Endothelial cell of umbilical vein (primary cell): ENCODE data around the gene CXADR. TPM values are rescaled to one million over a fixed set of nuclear protein-coding genes. Genes with fewer than 3 reads are reported as not detected.
A peak's percentile ranks its signal among the peaks of the same experiment; 100 is the strongest.

Source experiments
- Bru-seq: library from RNA; stranded (reverse); fragments of 400-500 nt; gene quantifications from one replicate; lab custom pipeline; 2021; lab: Mats Ljungman, UMichigan
- BruChase-seq, 2 experiments: library from RNA; stranded (reverse); fragments of 400-500 nt; gene quantifications; one replicate each; lab custom pipeline; 2021; lab: Mats Ljungman, UMichigan
- BruUV-seq: library from RNA; stranded (reverse); fragments of 400-500 nt; replicated peaks from 2 replicates; lab custom pipeline; 2021; lab: Mats Ljungman, UMichigan
- CTCF ChIA-PET: fragments of 300-600, 350-600 bp; sonication (Branson Sonifier 250); formaldehyde crosslinking; loops from one replicate; lab custom pipeline; 2021; ENCODE audit warnings: antibody characterized with exemption, inconsistent platforms; lab: Charles Lee
- POLR2A ChIA-PET: fragments of 300-600, 350-600 bp; sonication (Branson Sonifier 250); formaldehyde crosslinking; loops from one replicate; lab custom pipeline; 2021; ENCODE audit warnings: antibody characterized with exemption, inconsistent platforms; lab: Charles Lee
- DNase-seq: peaks from one replicate; pipeline ENCODE4 v3.0.0-alpha.2; 2011; ENCODE audit warnings: low read depth, low spot score
- FAIRE-seq: peaks from 2 replicates; lab custom pipeline; 2011; peaks lifted over from hg19 to GRCh38; lab: Jason Lieb, UNC
- H2AFZ ChIP-seq: 2 replicates; pipeline ENCODE4 v1.6.0; 2012; ENCODE audit warnings: low read depth, low read length, control low read depth, inconsistent platforms
- H3K27ac ChIP-seq: 2 replicates; pipeline ENCODE4 v1.5.1; 2011; ENCODE audit warnings: low read depth, mild to moderate bottlenecking, control low read depth, low read length, moderate library complexity; ENCODE audit not compliant: insufficient read depth
- H3K27me3 ChIP-seq, 2 experiments: 2 replicates each; pipeline versions ENCODE4 v1.6.0 to v1.6.1; 2011; ENCODE audit warnings: low read length in 2 of 2, mixed read lengths in 1 of 2; ENCODE audit not compliant: control insufficient read depth in 2 of 2, insufficient read depth in 2 of 2
- H3K36me3 ChIP-seq, 2 experiments: 2 replicates in 1 of 2; 3 replicates in 1 of 2; pipeline ENCODE4 v1.5.1; 2011; ENCODE audit warnings: low read length in 2 of 2, mild to moderate bottlenecking in 1 of 2, moderate library complexity in 1 of 2; ENCODE audit not compliant: control insufficient read depth in 2 of 2, insufficient read depth in 2 of 2; ENCODE audit errors: extremely low read depth in 1 of 2
- H3K4me1 ChIP-seq: 3 replicates; pipeline ENCODE4 v1.5.1; 2011; ENCODE audit warnings: mild to moderate bottlenecking, low read length; ENCODE audit not compliant: control insufficient read depth, insufficient read depth; ENCODE audit errors: extremely low read depth
- H3K4me2 ChIP-seq: 2 replicates; pipeline ENCODE4 v1.6.1; 2011; ENCODE audit warnings: low read length, control low read depth, mixed read lengths; ENCODE audit not compliant: insufficient read depth
- H3K4me3 ChIP-seq, 3 experiments: fragments of 200-600 bp in 1 of 3; sonication (generic), shearing (Covaris generic) in 1 of 3; replicated peaks in 1 of 3; 2 replicates each; pipeline ENCODE4 v1.5.1; 2011 to 2016; ENCODE audit warnings: control low read depth in 3 of 3, low read length in 3 of 3, mild to moderate bottlenecking in 2 of 3, inconsistent platforms in 1 of 3, low read depth in 1 of 3, moderate library complexity in 1 of 3; ENCODE audit not compliant: insufficient read depth in 1 of 3
- H3K79me2 ChIP-seq: 2 replicates; pipeline ENCODE4 v1.6.0; 2012; ENCODE audit warnings: low read length, inconsistent platforms; ENCODE audit not compliant: control insufficient read depth, insufficient read depth
- H3K9ac ChIP-seq: replicated peaks from 2 replicates; pipeline ENCODE3; 2011; ENCODE audit warnings: low read length, control low read depth; ENCODE audit not compliant: insufficient read depth; ENCODE audit errors: extremely low read depth
- H3K9me1 ChIP-seq: replicated peaks from 3 replicates; pipeline ENCODE4 v1.6.0; 2011; ENCODE audit warnings: mild to moderate bottlenecking, low read length; ENCODE audit not compliant: control insufficient read depth, insufficient read depth; ENCODE audit errors: extremely low read depth
- H3K9me3 ChIP-seq: replicated peaks from 2 replicates; pipeline ENCODE4 v1.5.1; 2012; ENCODE audit warnings: low read length, inconsistent platforms; ENCODE audit not compliant: control insufficient read depth, insufficient read depth
- H4K20me1 ChIP-seq: replicated peaks from 2 replicates; pipeline ENCODE3; 2011; ENCODE audit warnings: mild to moderate bottlenecking, low read length; ENCODE audit not compliant: control insufficient read depth, insufficient read depth; ENCODE audit errors: extremely low read depth
- CTCF ChIP-seq, 2 donors: IDR thresholded peaks; 1 replicate in 1 of 2; 2 replicates in 1 of 2; pipeline ENCODE4 v1.5.1; 2011; ENCODE audit warnings: low read length in 2 of 2, mild to moderate bottlenecking in 2 of 2, moderate library complexity in 2 of 2, control low read depth in 1 of 2, inconsistent platforms in 1 of 2, low read depth in 1 of 2; ENCODE audit not compliant: insufficient read depth in 1 of 2; ENCODE audit errors: extremely low read depth in 1 of 2
- JUN ChIP-seq: IDR thresholded peaks from 2 replicates; pipeline ENCODE4 v1.6.1; 2011; ENCODE audit warnings: borderline replicate concordance, low read depth; ENCODE audit not compliant: insufficient read length, insufficient read depth
- dilution Hi-C: fragments of 300-500 bp; cut with MboI; formaldehyde crosslinking; loops from one replicate; pipeline ENCODE4 v1.15.0; 2019; ENCODE audit warnings: low sequenced_read_pairs; ENCODE audit not compliant: extremely low pct_ligation_motif_present
- intact Hi-C: fragments of 100-400 bp; cut with micrococcal nuclease; formaldehyde crosslinking; loops from one replicate; pipeline ENCODE4 v1.10.0; 2022
- long read RNA-seq: library from polyadenylated mRNA; stranded (forward); transcript quantifications from one replicate; pipeline ENCODE4 v2.0.0, GENCODE V29; 2021
- polyA minus RNA-seq, 3 experiments: library from RNA; depleted of rRNA, polyadenylated mRNA; stranded (reverse); fragments of >200 nt; gene quantifications; 1 replicate in 1 of 3; 2 replicates in 2 of 3; pipeline ENCODE4 v1.2.3, GENCODE V29; 2011
- polyA plus RNA-seq, 4 experiments: library from polyadenylated mRNA; depleted of rRNA in 3 of 4; stranded (reverse) in 3 of 4; unstranded in 1 of 4; fragments of >200 nt; gene quantifications; 2 replicates each; pipeline versions ENCODE4 v1.2.1 to v1.2.3, GENCODE V29; 2011 to 2012; ENCODE audit warnings: missing spikeins in 1 of 4
- total RNA-seq: library from RNA; stranded (reverse); gene quantifications from 2 replicates; pipeline ENCODE4 v1.2.3, GENCODE V29; 2021

CXADR gene
- total RNA-seq (10.7 and 12.2 TPM in 2 replicates), polyA plus RNA-seq (2.2 and 3.2 TPM in 2 replicates), polyA minus RNA-seq (4.5 and 8.7 TPM in 2 replicates), Bru-seq, nascent RNA (percentile 64 among the genes with signal in this experiment), BruChase-seq, experiment 1, labeled RNA remaining after a 6-hour chase (percentile 66 among the genes with signal in this experiment), BruChase-seq, experiment 2, labeled RNA remaining after a 2-hour chase (percentile 52 among the genes with signal in this experiment)
- 1.8 and 2.4 TPM in 2 replicates for polyA plus RNA-seq (2011; cell fraction: cytosol; rRNA removed)
- 1.4 and 1.7 TPM in 2 replicates for polyA plus RNA-seq (2011; cell fraction: nucleus; rRNA removed)
- polyA plus RNA-seq (2012): 6.4 and 10.0 TPM in 2 replicates
- polyA minus RNA-seq (2011; cell fraction: cytosol; rRNA and poly(A)+ RNA removed): 27.5 TPM
- 5.5 and 6.2 TPM in 2 replicates for polyA minus RNA-seq (2011; cell fraction: nucleus; rRNA and poly(A)+ RNA removed)
- long read RNA-seq, full-length matches to known transcripts: 49 of 57 reads
- long read RNA-seq, partial matches to known transcripts: 0 of 57 reads
- long read RNA-seq, other reads (novel, unspliced or antisense): 8 of 57 reads

GRCh38 chr21:17512253-17513213 is at the start of gene CXADR:
Gene CXADR, plus strand, starts transcription at chr21:17513043. Its CDS starts 87 bp downstream, at chr21:17513130.
- intact Hi-C loops: loop anchor here (1.0 to 2.0 kb wide), 6 partner anchors 20 to 125 kb away; no protein-coding TSS in a partner anchor
- Histone ChIP-seq H3K9me1 (peaks cover 2% of the 10 kb centered on the region), H3K4me3 (peak within 1 kb of the TSS; percentile 11 to 97 (median 73)), H4K20me1 (no peaks in the 10 kb centered on the region), H3K4me2 (peak within 1 kb of the TSS; percentile 80), H3K4me1 (peaks cover 15% of the 10 kb centered on the region), H3K36me3 (no peaks in the 10 kb centered on the region), H2AFZ (peak within 1 kb of the TSS; percentile 59), H3K9me3 (no peaks in the 10 kb centered on the region), H3K27me3 (peaks cover 2 to 19% of the 10 kb centered on the region in 2 experiments), H3K27ac (peak within 1 kb of the TSS; percentile 26), H3K9ac (peak within 1 kb of the TSS; percentile 66), H3K79me2 (no peaks in the 10 kb centered on the region)
- DNase-seq: peak; percentile 48
- ChIA-PET CTCF (interaction anchor here (0.8 to 6.3 kb wide), 23 partner anchors 8 to 126 kb away, joined by 3 to 68 read pairs (median 6); no protein-coding TSS in a partner anchor), POLR2A (no interaction called here)
- BruUV-seq: no TSS peak
- dilution Hi-C loops: no loop called here
- FAIRE-seq: no peak
- TF ChIP-seq JUN (no peak), CTCF (IDR thresholded peaks at IDR 0.05; ENCODE audit: extremely low read depth in 1 of 2, insufficient read depth in 1 of 2, low read depth in 1 of 2, low read length in 2 of 2) (peak; percentile 21 to 77)
